Endothelial cell of umbilical vein (primary cell): ENCODE measurements around the gene MEIG1. TPM values are rescaled to one million over a fixed set of nuclear protein-coding genes. Genes with fewer than 3 reads are reported as not detected.

ENCODE experiments used
- BruUV-seq: library from RNA; stranded (reverse); fragments of 400-500 nt; replicated peaks from 2 replicates; lab custom pipeline; 2021; lab: Mats Ljungman, UMichigan
- CTCF ChIA-PET: fragments of 300-600, 350-600 bp; sonication (Branson Sonifier 250); formaldehyde crosslinking; loops from one replicate; lab custom pipeline; 2021; ENCODE audit warnings: antibody characterized with exemption, inconsistent platforms; lab: Charles Lee
- POLR2A ChIA-PET: fragments of 300-600, 350-600 bp; sonication (Branson Sonifier 250); formaldehyde crosslinking; loops from one replicate; lab custom pipeline; 2021; ENCODE audit warnings: antibody characterized with exemption, inconsistent platforms; lab: Charles Lee
- DNase-seq: peaks from one replicate; pipeline ENCODE4 v3.0.0-alpha.2; 2011; ENCODE audit warnings: low read depth, low spot score
- FAIRE-seq: peaks from 2 replicates; lab custom pipeline; 2011; peaks lifted over from hg19 to GRCh38; lab: Jason Lieb, UNC
- H2AFZ ChIP-seq: 2 replicates; pipeline ENCODE4 v1.6.0; 2012; ENCODE audit warnings: low read depth, low read length, control low read depth, inconsistent platforms
- H3K27ac ChIP-seq: 2 replicates; pipeline ENCODE4 v1.5.1; 2011; ENCODE audit warnings: low read depth, mild to moderate bottlenecking, control low read depth, low read length, moderate library complexity; ENCODE audit not compliant: insufficient read depth
- H3K27me3 ChIP-seq, 2 experiments: 2 replicates each; pipeline versions ENCODE4 v1.6.0 to v1.6.1; 2011; ENCODE audit warnings: low read length in 2 of 2, mixed read lengths in 1 of 2; ENCODE audit not compliant: control insufficient read depth in 2 of 2, insufficient read depth in 2 of 2
- H3K36me3 ChIP-seq, 2 experiments: 2 replicates in 1 of 2; 3 replicates in 1 of 2; pipeline ENCODE4 v1.5.1; 2011; ENCODE audit warnings: low read length in 2 of 2, mild to moderate bottlenecking in 1 of 2, moderate library complexity in 1 of 2; ENCODE audit not compliant: control insufficient read depth in 2 of 2, insufficient read depth in 2 of 2; ENCODE audit errors: extremely low read depth in 1 of 2
- H3K4me1 ChIP-seq: 3 replicates; pipeline ENCODE4 v1.5.1; 2011; ENCODE audit warnings: mild to moderate bottlenecking, low read length; ENCODE audit not compliant: control insufficient read depth, insufficient read depth; ENCODE audit errors: extremely low read depth
- H3K4me2 ChIP-seq: 2 replicates; pipeline ENCODE4 v1.6.1; 2011; ENCODE audit warnings: low read length, control low read depth, mixed read lengths; ENCODE audit not compliant: insufficient read depth
- H3K4me3 ChIP-seq, 3 experiments: fragments of 200-600 bp in 1 of 3; sonication (generic), shearing (Covaris generic) in 1 of 3; replicated peaks in 1 of 3; 2 replicates each; pipeline ENCODE4 v1.5.1; 2011 to 2016; ENCODE audit warnings: control low read depth in 3 of 3, low read length in 3 of 3, mild to moderate bottlenecking in 2 of 3, inconsistent platforms in 1 of 3, low read depth in 1 of 3, moderate library complexity in 1 of 3; ENCODE audit not compliant: insufficient read depth in 1 of 3
- H3K79me2 ChIP-seq: 2 replicates; pipeline ENCODE4 v1.6.0; 2012; ENCODE audit warnings: low read length, inconsistent platforms; ENCODE audit not compliant: control insufficient read depth, insufficient read depth
- H3K9ac ChIP-seq: replicated peaks from 2 replicates; pipeline ENCODE3; 2011; ENCODE audit warnings: low read length, control low read depth; ENCODE audit not compliant: insufficient read depth; ENCODE audit errors: extremely low read depth
- H3K9me1 ChIP-seq: replicated peaks from 3 replicates; pipeline ENCODE4 v1.6.0; 2011; ENCODE audit warnings: mild to moderate bottlenecking, low read length; ENCODE audit not compliant: control insufficient read depth, insufficient read depth; ENCODE audit errors: extremely low read depth
- H3K9me3 ChIP-seq: replicated peaks from 2 replicates; pipeline ENCODE4 v1.5.1; 2012; ENCODE audit warnings: low read length, inconsistent platforms; ENCODE audit not compliant: control insufficient read depth, insufficient read depth
- H4K20me1 ChIP-seq: replicated peaks from 2 replicates; pipeline ENCODE3; 2011; ENCODE audit warnings: mild to moderate bottlenecking, low read length; ENCODE audit not compliant: control insufficient read depth, insufficient read depth; ENCODE audit errors: extremely low read depth
- CTCF ChIP-seq, 2 donors: IDR thresholded peaks; 1 replicate in 1 of 2; 2 replicates in 1 of 2; pipeline ENCODE4 v1.5.1; 2011; ENCODE audit warnings: low read length in 2 of 2, mild to moderate bottlenecking in 2 of 2, moderate library complexity in 2 of 2, control low read depth in 1 of 2, inconsistent platforms in 1 of 2, low read depth in 1 of 2; ENCODE audit not compliant: insufficient read depth in 1 of 2; ENCODE audit errors: extremely low read depth in 1 of 2
- EZH2 ChIP-seq: IDR thresholded peaks from 2 replicates; pipeline ENCODE4 v1.6.1; 2012; ENCODE audit warnings: borderline replicate concordance, low read depth, mild to moderate bottlenecking, moderate library complexity, low read length, inconsistent platforms; ENCODE audit not compliant: severe bottlenecking
- FOS ChIP-seq: IDR thresholded peaks from 2 replicates; pipeline ENCODE4 v1.6.1; 2011; ENCODE audit warnings: mild to moderate bottlenecking, low read length, moderate library complexity, borderline replicate concordance; ENCODE audit not compliant: insufficient read depth
- GATA2 ChIP-seq: IDR thresholded peaks from 2 replicates; pipeline ENCODE4 v1.7.0; 2011; ENCODE audit warnings: low read depth, mild to moderate bottlenecking, moderate library complexity, mixed read lengths, low read length; ENCODE audit not compliant: insufficient read length, insufficient read depth
- JUN ChIP-seq: IDR thresholded peaks from 2 replicates; pipeline ENCODE4 v1.6.1; 2011; ENCODE audit warnings: borderline replicate concordance, low read depth; ENCODE audit not compliant: insufficient read length, insufficient read depth
- MAX ChIP-seq: IDR thresholded peaks from 2 replicates; pipeline ENCODE4 v1.6.1; 2011; ENCODE audit not compliant: insufficient read depth, insufficient read length
- MYC ChIP-seq: IDR thresholded peaks from one replicate; pipeline ENCODE4 v1.6.1; 2011; ENCODE audit warnings: mild to moderate bottlenecking, low read depth, low read length
- POLR2A ChIP-seq: IDR thresholded peaks from 2 replicates; pipeline ENCODE4 v1.6.1; 2012; ENCODE audit warnings: low read depth, mild to moderate bottlenecking, control low read depth, low read length
- POLR2AphosphoS5 ChIP-seq: IDR thresholded peaks from 2 replicates; pipeline ENCODE4 v1.6.1; 2012; ENCODE audit warnings: low read depth, mild to moderate bottlenecking, control low read depth, low read length, moderate library complexity; ENCODE audit not compliant: insufficient read depth
- dilution Hi-C: fragments of 300-500 bp; cut with MboI; formaldehyde crosslinking; loops from one replicate; pipeline ENCODE4 v1.15.0; 2019; ENCODE audit warnings: low sequenced_read_pairs; ENCODE audit not compliant: extremely low pct_ligation_motif_present
- intact Hi-C: fragments of 100-400 bp; cut with micrococcal nuclease; formaldehyde crosslinking; loops from one replicate; pipeline ENCODE4 v1.10.0; 2022
- polyA plus RNA-seq, 4 experiments: library from polyadenylated mRNA; depleted of rRNA in 3 of 4; stranded (reverse) in 3 of 4; unstranded in 1 of 4; fragments of >200 nt; gene quantifications; 2 replicates each; pipeline versions ENCODE4 v1.2.1 to v1.2.3, GENCODE V29; 2011 to 2012; ENCODE audit warnings: missing spikeins in 1 of 4
- total RNA-seq: library from RNA; stranded (reverse); gene quantifications from 2 replicates; pipeline ENCODE4 v1.2.3, GENCODE V29; 2021

The MEIG1 gene
- total and polyA plus RNA-seq, 2 donors (not counting 3 experiments of a cell fraction or from before 2014, with no cell fraction given), result 0.23 TPM; not detected in 1

- Histone ChIP-seq H3K9ac (no peak overlapping the region), H3K4me1 (no peaks in the 10 kb centered on the region), H3K36me3 (no peaks in the 10 kb centered on the region), H3K4me3 (no peak overlapping the region), H3K4me2 (peak overlapping the region; percentile 62), H3K79me2 (no peaks in the 10 kb centered on the region), H3K9me3 (no peaks in the 10 kb centered on the region), H4K20me1 (no peaks in the 10 kb centered on the region), H3K27ac (no peak overlapping the region), H3K9me1 (no peaks in the 10 kb centered on the region), H2AFZ (no peak overlapping the region), H3K27me3 (no peaks in the 10 kb centered on the region)
- DNase-seq (no peak), FAIRE-seq (no peak)
- dilution Hi-C loops, result no loop called here
- intact Hi-C loops, result no loop called here
- ChIA-PET POLR2A (no interaction called here), CTCF (no interaction called here)
- BruUV-seq, result no TSS peak
- TF ChIP-seq JUN (no peak), CTCF (IDR thresholded peaks at IDR 0.05; ENCODE audit: extremely low read depth in 1 of 2, insufficient read depth in 1 of 2, low read depth in 1 of 2, low read length in 2 of 2) (peak; percentile 20 to 28), FOS (no peak)
Observed at GRCh38 chr10:14975672-14976273, 16.6 kb downstream of the MEIG1 start.

GRCh38 chr10:14982744-14983143, 23.6 kb downstream of the MEIG1 start:
- H2AFZ ChIP-seq, result no peak overlapping the region
- DNase-seq (no peak), FAIRE-seq (no peak)
- H3K9ac ChIP-seq, result no peak overlapping the region
- intact Hi-C loops, result no loop called here
- H3K36me3 ChIP-seq, result no peaks in the 10 kb centered on the region
- H3K27ac ChIP-seq, result no peak overlapping the region
- H4K20me1 ChIP-seq, result no peaks in the 10 kb centered on the region
- no peaks in the 10 kb centered on the region for H3K4me1 ChIP-seq
- H3K4me3 ChIP-seq, result no peak overlapping the region
- no peaks in the 10 kb centered on the region for H3K9me3 ChIP-seq
- no peaks in the 10 kb centered on the region for H3K27me3 ChIP-seq
- H3K79me2 ChIP-seq, result no peaks in the 10 kb centered on the region
- no peaks in the 10 kb centered on the region for H3K9me1 ChIP-seq
- no peak for TF ChIP-seq FOS
- no peak for TF ChIP-seq EZH2
- TF ChIP-seq JUN, result no peak
- TF ChIP-seq POLR2A, result no peak
- TF ChIP-seq MAX, result no peak
- no peak for TF ChIP-seq GATA2
- no peak for TF ChIP-seq POLR2AphosphoS5
- TF ChIP-seq MYC, result no peak
- no peak for TF ChIP-seq CTCF (IDR thresholded peaks at IDR 0.05; ENCODE audit: extremely low read depth in 1 of 2, insufficient read depth in 1 of 2, low read depth in 1 of 2, low read length in 2 of 2)
- POLR2A ChIA-PET, result no interaction called here
- H3K4me2 ChIP-seq, result no peak overlapping the region
- no TSS peak for BruUV-seq
- CTCF ChIA-PET, result no interaction called here
- dilution Hi-C loops, result no loop called here
